A673 (cell line): ENCODE measurements around the gene TMBIM1. TPM values are rescaled to one million over a fixed set of nuclear protein-coding genes. Genes with fewer than 3 reads are reported as not detected.
A peak's percentile ranks its signal among the peaks of the same experiment; 100 is the strongest.

ENCODE experiments used
- BruUV-seq: library from RNA; stranded (reverse); fragments of 400-500 nt; replicated peaks from 2 replicates; lab custom pipeline; 2021; lab: Mats Ljungman, UMichigan
- CTCF ChIA-PET: fragments of 300-600 bp; sonication (Branson Sonifier 250); formaldehyde crosslinking; loops from one replicate; lab custom pipeline; 2022; ENCODE audit warnings: antibody characterized with exemption; lab: Charles Lee
- POLR2A ChIA-PET: fragments of 300-600 bp; sonication (Branson Sonifier 250); formaldehyde crosslinking; loops from one replicate; lab custom pipeline; 2022; ENCODE audit warnings: antibody characterized with exemption; ENCODE audit not compliant: low non-redundant PET; lab: Charles Lee
- DNase-seq: peaks from one replicate; pipeline ENCODE4 v3.0.0-alpha.2; 2015; ENCODE audit warnings: low spot score
- H3K27ac ChIP-seq: fragments of 200-600 bp; sonication (generic); 2 replicates; pipeline ENCODE4 v1.5.1; 2016; ENCODE audit warnings: mixed run types, low read depth, mild to moderate bottlenecking, mixed read lengths, antibody characterized with exemption, low read length; ENCODE audit not compliant: poor library complexity, severe bottlenecking
- H3K27me3 ChIP-seq: fragments of 200-600 bp; sonication (generic); replicated peaks from 2 replicates; pipeline ENCODE4 v1.6.1; 2017; ENCODE audit warnings: mixed run types, low read depth, mild to moderate bottlenecking, mixed read lengths, antibody characterized with exemption, low read length; ENCODE audit not compliant: insufficient read depth, poor library complexity
- H3K36me3 ChIP-seq: fragments of 200-600 bp; sonication (generic); 2 replicates; pipeline ENCODE4 v1.6.1; 2016; ENCODE audit warnings: mixed run types, mild to moderate bottlenecking, mixed read lengths, antibody characterized with exemption, low read length; ENCODE audit not compliant: insufficient read depth, poor library complexity, severe bottlenecking
- H3K4me1 ChIP-seq: fragments of 200-600 bp; sonication (generic); 2 replicates; pipeline ENCODE4 v1.6.1; 2017; ENCODE audit warnings: mixed run types, mild to moderate bottlenecking, mixed read lengths, antibody characterized with exemption, low read length; ENCODE audit not compliant: insufficient read depth, poor library complexity, severe bottlenecking
- H3K4me3 ChIP-seq: fragments of 200-600 bp; sonication (generic); 2 replicates; pipeline ENCODE4 v1.5.1; 2016; ENCODE audit warnings: low read depth, mixed run types, mild to moderate bottlenecking, mixed read lengths, low read length; ENCODE audit not compliant: poor library complexity, severe bottlenecking
- H3K9me3 ChIP-seq: fragments of 200-600 bp; sonication (generic); 2 replicates; pipeline ENCODE4 v1.6.1; 2016; ENCODE audit warnings: mixed run types, low read depth, mild to moderate bottlenecking, mixed read lengths, antibody characterized with exemption, low read length; ENCODE audit not compliant: poor library complexity, severe bottlenecking
- EZH2 ChIP-seq: fragments of 200-600 bp; sonication (generic); IDR thresholded peaks from 2 replicates; pipeline ENCODE4 v1.6.1; 2017; ENCODE audit warnings: borderline replicate concordance, low read depth, mild to moderate bottlenecking, mixed read lengths, antibody characterized with exemption, low read length; ENCODE audit not compliant: poor library complexity, severe bottlenecking
- intact Hi-C: fragments of 100-400 bp; cut with micrococcal nuclease; formaldehyde crosslinking; loops from one replicate; pipeline ENCODE4 v1.10.0; 2022; ENCODE audit not compliant: unreplicated experiment
- total RNA-seq: library from RNA; stranded (reverse); gene quantifications from 2 replicates; pipeline ENCODE4 v1.2.3, GENCODE V29; 2021
- TF ChIP-seq, protein P1 (sequence below): fragments of 300-800, 200-600 bp; sonication (generic); conservative IDR thresholded peaks from 2 replicates; pipeline ENCODE4 v1.5.1; 2017; ENCODE audit warnings: low read depth, mild to moderate bottlenecking, antibody characterized with exemption, low read length, moderate library complexity, mixed read lengths

Gene TMBIM1
- total RNA-seq, 1 experiment from 2014 or later, result 43.9 TPM

GRCh38 chr2:218305383-218305782, 13.1 kb upstream of the TMBIM1 start:
- Histone ChIP-seq H3K36me3 (no peaks in the 10 kb centered on the region), H3K27me3 (no peaks in the 10 kb centered on the region), H3K9me3 (no peaks in the 10 kb centered on the region), H3K4me1 (no peaks in the 10 kb centered on the region), H3K27ac (no peak overlapping the region), H3K4me3 (no peak overlapping the region)
- BruUV-seq, result no TSS peak
- intact Hi-C loops, result no loop called here
- ChIA-PET CTCF (no interaction called here), POLR2A (no interaction called here)
- DNase-seq, result no peak
- no peak for TF ChIP-seq EZH2
- TF ChIP-seq, protein P1, sequence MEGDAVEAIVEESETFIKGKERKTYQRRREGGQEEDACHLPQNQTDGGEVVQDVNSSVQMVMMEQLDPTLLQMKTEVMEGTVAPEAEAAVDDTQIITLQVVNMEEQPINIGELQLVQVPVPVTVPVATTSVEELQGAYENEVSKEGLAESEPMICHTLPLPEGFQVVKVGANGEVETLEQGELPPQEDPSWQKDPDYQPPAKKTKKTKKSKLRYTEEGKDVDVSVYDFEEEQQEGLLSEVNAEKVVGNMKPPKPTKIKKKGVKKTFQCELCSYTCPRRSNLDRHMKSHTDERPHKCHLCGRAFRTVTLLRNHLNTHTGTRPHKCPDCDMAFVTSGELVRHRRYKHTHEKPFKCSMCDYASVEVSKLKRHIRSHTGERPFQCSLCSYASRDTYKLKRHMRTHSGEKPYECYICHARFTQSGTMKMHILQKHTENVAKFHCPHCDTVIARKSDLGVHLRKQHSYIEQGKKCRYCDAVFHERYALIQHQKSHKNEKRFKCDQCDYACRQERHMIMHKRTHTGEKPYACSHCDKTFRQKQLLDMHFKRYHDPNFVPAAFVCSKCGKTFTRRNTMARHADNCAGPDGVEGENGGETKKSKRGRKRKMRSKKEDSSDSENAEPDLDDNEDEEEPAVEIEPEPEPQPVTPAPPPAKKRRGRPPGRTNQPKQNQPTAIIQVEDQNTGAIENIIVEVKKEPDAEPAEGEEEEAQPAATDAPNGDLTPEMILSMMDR, result no peak

GRCh38 chr2:218301176-218301819, 9.0 kb upstream of the TMBIM1 start:
- no peak for TF ChIP-seq EZH2
- TF ChIP-seq, protein P1, result peak; percentile 90
- H3K36me3 ChIP-seq, result no peaks in the 10 kb centered on the region
- no peaks in the 10 kb centered on the region for H3K27me3 ChIP-seq
- no peaks in the 10 kb centered on the region for H3K9me3 ChIP-seq
- CTCF ChIA-PET, result interaction anchor here (0.9 to 1.5 kb wide), 2 partner anchors 95 to 112 kb away, joined by 4 to 5 read pairs; no protein-coding TSS in a partner anchor
- no peaks in the 10 kb centered on the region for H3K4me1 ChIP-seq
- BruUV-seq, result no TSS peak
- no peak overlapping the region for H3K4me3 ChIP-seq
- DNase-seq, result peak; percentile 87
- intact Hi-C loops, result loop anchor here (1.0 to 5.0 kb wide), 4 partner anchors 55 to 391 kb away; partner anchors contain the start of gene CATIP
- POLR2A ChIA-PET, result no interaction called here
- H3K27ac ChIP-seq, result no peak overlapping the region

DNA sequence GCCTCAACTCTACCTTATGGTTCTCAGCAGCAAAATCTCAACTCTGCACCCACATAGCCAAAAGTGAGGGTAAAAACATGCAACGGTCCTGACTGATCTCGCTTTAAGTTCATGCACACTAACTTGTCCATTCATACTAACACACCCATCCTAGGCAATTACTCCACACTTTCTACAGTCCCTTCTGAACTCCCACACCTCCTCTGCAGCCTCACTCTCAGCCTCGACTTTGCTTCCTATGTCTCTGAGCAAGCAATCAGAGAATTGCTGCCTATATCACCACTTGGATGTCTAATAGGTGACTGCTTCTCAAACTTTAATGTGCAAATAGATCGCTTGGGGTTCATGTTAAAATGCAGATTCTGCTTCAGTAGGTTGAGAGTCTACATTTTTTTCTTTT, 7.8 kb upstream of the TMBIM1 start:
- H3K4me1 ChIP-seq, result no peaks in the 10 kb centered on the region
- intact Hi-C loops, result loop anchor here (2.0 to 5.0 kb wide), 3 partner anchors 97 to 392 kb away; no protein-coding TSS in a partner anchor
- H3K4me3 ChIP-seq, result no peak overlapping the region
- no peak overlapping the region for H3K27ac ChIP-seq
- TF ChIP-seq, protein P1, result no peak
- TF ChIP-seq EZH2, result no peak
- POLR2A ChIA-PET, result no interaction called here
- no peaks in the 10 kb centered on the region for H3K9me3 ChIP-seq
- BruUV-seq, result no TSS peak
- no peaks in the 10 kb centered on the region for H3K27me3 ChIP-seq
- H3K36me3 ChIP-seq, result no peaks in the 10 kb centered on the region
- no peak for DNase-seq
- CTCF ChIA-PET, result no interaction called here
